ENCODE results near the gene PTCRA.

DNA sequence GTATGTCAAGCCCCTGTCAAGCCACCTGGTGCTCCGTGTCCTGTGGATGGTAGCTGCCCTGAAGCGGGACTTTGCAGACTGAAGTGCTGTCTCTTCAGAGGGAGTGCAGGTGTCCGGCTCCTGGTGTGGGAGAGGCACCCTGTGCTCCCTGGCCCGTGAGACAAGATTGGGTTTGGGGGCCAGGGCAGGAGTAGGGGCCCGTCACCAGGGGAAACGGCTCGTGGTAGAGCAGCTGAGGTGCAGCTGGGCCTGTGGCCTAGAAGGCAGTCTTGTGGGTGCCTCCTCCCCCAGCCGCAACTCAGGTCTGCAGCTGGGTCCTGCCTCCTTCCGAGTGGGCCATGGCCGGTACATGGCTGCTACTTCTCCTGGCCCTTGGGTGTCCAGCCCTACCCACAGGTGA lies at the start of gene PTCRA:
- no peak for TF ChIP-seq POLR2A (IDR thresholded peaks at IDR 0.05)
- TF ChIP-seq, protein P1, sequence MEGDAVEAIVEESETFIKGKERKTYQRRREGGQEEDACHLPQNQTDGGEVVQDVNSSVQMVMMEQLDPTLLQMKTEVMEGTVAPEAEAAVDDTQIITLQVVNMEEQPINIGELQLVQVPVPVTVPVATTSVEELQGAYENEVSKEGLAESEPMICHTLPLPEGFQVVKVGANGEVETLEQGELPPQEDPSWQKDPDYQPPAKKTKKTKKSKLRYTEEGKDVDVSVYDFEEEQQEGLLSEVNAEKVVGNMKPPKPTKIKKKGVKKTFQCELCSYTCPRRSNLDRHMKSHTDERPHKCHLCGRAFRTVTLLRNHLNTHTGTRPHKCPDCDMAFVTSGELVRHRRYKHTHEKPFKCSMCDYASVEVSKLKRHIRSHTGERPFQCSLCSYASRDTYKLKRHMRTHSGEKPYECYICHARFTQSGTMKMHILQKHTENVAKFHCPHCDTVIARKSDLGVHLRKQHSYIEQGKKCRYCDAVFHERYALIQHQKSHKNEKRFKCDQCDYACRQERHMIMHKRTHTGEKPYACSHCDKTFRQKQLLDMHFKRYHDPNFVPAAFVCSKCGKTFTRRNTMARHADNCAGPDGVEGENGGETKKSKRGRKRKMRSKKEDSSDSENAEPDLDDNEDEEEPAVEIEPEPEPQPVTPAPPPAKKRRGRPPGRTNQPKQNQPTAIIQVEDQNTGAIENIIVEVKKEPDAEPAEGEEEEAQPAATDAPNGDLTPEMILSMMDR (IDR thresholded peaks at IDR 0.05), result no peak
